ENCODE measurements around the gene STXBP6. TPM values are rescaled to one million over a fixed set of nuclear protein-coding genes. Genes with fewer than 3 reads are reported as not detected.

Gene STXBP6
- total and polyA plus RNA-seq, 2 experiments from 2014 or later, result 19.7 to 29.0 TPM

- no peaks in the 10 kb centered on the region for H3K36me3 Mint-ChIP-seq (ENCODE audit: low read depth)
- peaks cover 1% of the 10 kb centered on the region for H3K27me3 Mint-ChIP-seq (ENCODE audit: insufficient read depth, low read depth, poor library complexity)
- H3K9me3 Mint-ChIP-seq, result no peaks in the 10 kb centered on the region
- Histone ChIP-seq H2AFZ (no peak overlapping the region), H3K79me2 (replicated peaks; ENCODE audit: insufficient read depth) (no peaks in the 10 kb centered on the region; the same call in 1 of the 2 replicates), H3F3A (replicated peaks; ENCODE audit: low read depth) (no peaks in the 10 kb centered on the region), H3K4me2 (no peak overlapping the region), H4K20me1 (replicated peaks; ENCODE audit: insufficient read depth) (no peaks in the 10 kb centered on the region), H3K27ac (ENCODE audit: low read depth) (no peak overlapping the region), H3K4me1 (ENCODE audit: insufficient read depth) (peaks cover 13% of the 10 kb centered on the region), H3K4me3 (no peak overlapping the region), H3K27me3 (ENCODE audit: insufficient read depth) (no peaks in the 10 kb centered on the region), H3K9me2 (ENCODE audit: insufficient read depth) (no peaks in the 10 kb centered on the region), H3K36me3 (ENCODE audit: insufficient read depth) (no peaks in the 10 kb centered on the region)
- no peak for ATAC-seq
- no peak overlapping the region for H3K4me3 Mint-ChIP-seq
- H3K4me1 Mint-ChIP-seq, result peaks cover 34% of the 10 kb centered on the region
- no peak for DNase-seq (ENCODE audit: low spot score)
- TF ChIP-seq CTCF (conservative IDR thresholded peaks at IDR 0.05; ENCODE audit: low read depth in 2 of 2) (no peak), ZNF331 (CRISPR knock-in tag; IDR thresholded peaks at IDR 0.05; ENCODE audit: low read depth) (no peak), REST (IDR thresholded peaks at IDR 0.05; ENCODE audit: unreplicated experiment) (no peak), ZNF462 (CRISPR knock-in tag; IDR thresholded peaks at IDR 0.05) (no peak), EZH2phosphoT487 (IDR thresholded peaks at IDR 0.05; ENCODE audit: unreplicated experiment) (no peak)
- H3K27ac Mint-ChIP-seq, result no peak overlapping the region
Observed at GRCh38 chr14:24915403-24915921, 134.5 kb downstream of the STXBP6 start.

Data from GM23338 (cell line).